GM12892 (cell line): ENCODE results near the gene AMER2. TPM values are rescaled to one million over a fixed set of nuclear protein-coding genes. Genes with fewer than 3 reads are reported as not detected.
A peak's percentile ranks its signal among the peaks of the same experiment; 100 is the strongest.

Source experiments
- DNase-seq: peaks from one replicate; pipeline ENCODE4 v3.0.0; 2011; ENCODE audit not compliant: insufficient read length
- FAIRE-seq: peaks from 2 replicates; lab custom pipeline; 2011; peaks lifted over from hg19 to GRCh38; lab: Jason Lieb, UNC
- POLR2A ChIP-seq: IDR thresholded peaks from 2 replicates; pipeline ENCODE4 v1.6.1; 2011; ENCODE audit warnings: low read depth, low read length, control low read depth
- POLR2AphosphoS5 ChIP-seq: IDR thresholded peaks from 2 replicates; pipeline ENCODE4 v1.6.1; 2011; ENCODE audit warnings: low read depth, low read length, control low read depth
- TAF1 ChIP-seq: IDR thresholded peaks from 2 replicates; pipeline ENCODE4 v1.6.1; 2011; ENCODE audit warnings: low read depth, mild to moderate bottlenecking, control low read depth, low read length, borderline replicate concordance
- polyA plus RNA-seq: library from polyadenylated mRNA; unstranded; fragments of >200 nt; gene quantifications from one replicate; pipeline ENCODE4 v1.2.1, GENCODE V29; 2012; ENCODE audit warnings: missing spikeins, inconsistent platforms; ENCODE audit not compliant: missing spikeins

Gene AMER2
- 0.47 TPM for polyA plus RNA-seq

GRCh38 chr13:25171517-25172302 lies at the start of gene AMER2:
TSS of gene AMER2 (minus strand) at chr13:25172288. CDS start at chr13:25171619, 669 bp downstream.
- TF ChIP-seq POLR2A (no peak), TAF1 (no peak), POLR2AphosphoS5 (no peak)
- DNase-seq (peak; percentile 38), FAIRE-seq (no peak)

GRCh38 chr13:25218019-25218418 lies 45.9 kb upstream of the AMER2 start:
- TF ChIP-seq TAF1 (no peak), POLR2A (no peak), POLR2AphosphoS5 (no peak)
- no peak for DNase-seq
- no peak for FAIRE-seq

GRCh38 chr13:25217023-25217885 lies 45.2 kb upstream of the AMER2 start:
- TF ChIP-seq TAF1 (no peak), POLR2A (no peak), POLR2AphosphoS5 (no peak)
- FAIRE-seq (no peak), DNase-seq (no peak)

- FAIRE-seq, result no peak
- TF ChIP-seq TAF1 (no peak), POLR2A (no peak), POLR2AphosphoS5 (no peak)
- DNase-seq, result no peak
These were observed 43.1 kb upstream of the AMER2 start for GRCh38 chr13:25215253-25215575.

GRCh38 chr13:25214491-25215252 lies 42.6 kb upstream of the AMER2 start:
- DNase-seq (no peak), FAIRE-seq (no peak)
- TF ChIP-seq POLR2A (no peak), TAF1 (no peak), POLR2AphosphoS5 (no peak)

GRCh38 chr13:25213715-25214114 lies 41.6 kb upstream of the AMER2 start:
- TF ChIP-seq POLR2AphosphoS5 (no peak), TAF1 (no peak), POLR2A (no peak)
- DNase-seq (no peak), FAIRE-seq (no peak)

GRCh38 chr13:25210842-25211569 lies 38.9 kb upstream of the AMER2 start:
- no peak for FAIRE-seq
- DNase-seq, result no peak
- TF ChIP-seq POLR2AphosphoS5 (no peak), POLR2A (no peak), TAF1 (no peak)

- no peak for TF ChIP-seq TAF1
- TF ChIP-seq POLR2A, result no peak
- TF ChIP-seq POLR2AphosphoS5, result no peak
- FAIRE-seq (no peak), DNase-seq (no peak)
These were observed 35.3 kb upstream of the AMER2 start for GRCh38 chr13:25207291-25207810.

GRCh38 chr13:25204863-25205262 lies 32.8 kb upstream of the AMER2 start:
- FAIRE-seq (no peak), DNase-seq (no peak)
- TF ChIP-seq TAF1 (no peak), POLR2A (no peak), POLR2AphosphoS5 (no peak)

GRCh38 chr13:25203127-25203740 lies 31.1 kb upstream of the AMER2 start:
- no peak for DNase-seq
- no peak for TF ChIP-seq TAF1
- no peak for TF ChIP-seq POLR2AphosphoS5
- no peak for TF ChIP-seq POLR2A

More at GRCh38 chr13:25203127-25203740, 31.1 kb upstream of the AMER2 start:
- no peak for FAIRE-seq
